ENCODE data around the gene CHRND.
"Not testable (repeated sequence)": the region's sequence is repeated elsewhere in the genome, so short reads cannot be mapped to it uniquely, and the experiment has no call there.

Gene CHRND

DNA sequence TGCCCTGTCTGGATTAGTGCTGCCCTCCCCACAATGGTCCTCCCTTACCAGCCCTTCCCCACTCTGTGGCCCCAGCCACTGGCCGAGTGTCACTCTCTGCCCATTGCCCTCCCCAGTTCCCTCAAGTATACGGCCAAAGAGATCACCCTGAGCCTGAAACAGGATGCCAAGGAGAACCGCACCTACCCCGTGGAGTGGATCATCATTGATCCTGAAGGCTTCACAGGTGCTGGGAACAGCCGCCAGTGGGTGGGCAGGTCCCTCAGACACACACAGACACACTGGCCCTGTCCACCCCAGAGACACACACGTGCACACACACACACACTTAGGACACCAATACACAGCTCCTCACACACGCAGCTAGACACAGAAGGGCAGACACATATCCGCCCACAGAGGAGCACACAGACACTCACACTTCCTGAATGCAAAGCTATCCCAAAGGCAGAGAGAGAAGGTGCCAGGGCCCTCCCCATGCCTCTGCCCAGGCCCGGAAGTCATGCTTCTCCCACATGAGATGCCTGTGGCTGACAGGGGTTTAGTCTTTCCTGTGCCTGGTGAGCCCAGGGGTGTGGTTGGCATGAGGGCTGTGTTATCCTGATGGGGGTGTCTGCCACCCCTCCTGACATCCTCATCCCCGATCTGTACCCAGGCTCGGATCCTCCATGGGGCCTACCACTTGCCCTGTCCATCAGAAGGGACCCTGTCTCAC lies 2.9 kb downstream of the CHRND start:
- no peak for DNase-seq

- DNase-seq = no peak
These were observed 4.0 kb downstream of the CHRND start for GRCh38 chr2:232529806-232530547.

DNA sequence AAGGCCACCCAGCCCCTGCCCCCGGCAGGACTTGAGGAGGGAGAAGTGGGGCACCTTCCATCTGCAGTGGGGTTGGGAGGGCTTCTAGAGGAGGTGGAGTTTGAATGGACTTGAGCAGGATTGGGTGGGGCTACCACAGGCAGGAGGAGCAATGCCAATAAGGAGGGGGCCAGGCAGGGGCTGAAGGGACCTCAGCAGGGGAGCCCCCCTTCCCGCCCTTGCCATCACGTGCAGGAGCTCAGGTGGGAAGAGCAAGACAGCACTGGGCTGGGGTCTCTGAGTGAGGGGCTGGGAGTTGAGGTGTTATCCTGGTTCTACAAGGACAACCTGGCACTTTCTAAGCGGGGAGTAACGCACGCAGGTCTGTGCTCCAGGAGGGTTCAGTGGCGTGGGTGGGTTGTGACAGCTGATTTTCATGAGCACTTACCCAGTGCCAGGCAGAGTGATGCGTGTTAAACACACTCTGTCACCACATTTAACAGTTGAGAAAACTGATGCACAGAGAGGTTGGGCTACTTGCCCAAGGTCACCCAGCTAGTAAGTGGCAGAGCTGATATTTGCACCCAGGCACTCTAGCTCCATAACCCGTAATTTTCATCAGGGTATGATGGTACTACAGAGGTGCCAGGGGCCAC lies 4.8 kb downstream of the CHRND start:
- no peak for DNase-seq

- no peak for DNase-seq
These were observed 6.5 kb downstream of the CHRND start for GRCh38 chr2:232532419-232532818.

GRCh38 chr2:232532821-232533220 lies 6.9 kb downstream of the CHRND start:
- not testable (repeated sequence) for DNase-seq

DNA sequence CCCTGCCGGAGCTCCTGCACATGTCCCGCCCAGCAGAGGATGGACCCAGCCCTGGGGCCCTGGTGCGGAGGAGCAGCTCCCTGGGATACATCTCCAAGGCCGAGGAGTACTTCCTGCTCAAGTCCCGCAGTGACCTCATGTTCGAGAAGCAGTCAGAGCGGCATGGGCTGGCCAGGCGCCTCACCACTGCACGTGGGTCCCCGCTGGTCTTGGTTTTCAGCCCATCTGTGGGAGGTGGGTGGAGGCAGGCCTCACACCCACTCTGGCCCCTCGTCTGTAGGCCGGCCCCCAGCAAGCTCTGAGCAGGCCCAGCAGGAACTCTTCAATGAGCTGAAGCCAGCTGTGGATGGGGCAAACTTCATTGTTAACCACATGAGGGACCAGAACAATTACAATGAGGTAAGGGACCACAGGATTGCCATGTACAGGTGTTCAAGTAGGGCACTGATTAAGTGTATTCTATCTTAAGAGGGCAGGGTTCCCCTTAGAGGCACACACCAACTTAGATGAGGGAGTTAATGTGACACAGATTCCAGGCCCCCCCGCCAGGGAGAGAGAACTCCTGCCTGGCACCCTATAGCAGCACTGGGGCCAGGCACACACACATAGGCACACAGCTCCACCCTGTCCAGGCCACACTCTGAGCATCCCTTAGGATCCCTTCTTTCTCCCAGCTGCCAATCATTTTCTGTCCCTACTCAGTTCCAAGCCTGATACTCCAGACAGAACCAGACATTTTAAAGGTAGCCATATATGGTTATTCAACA lies 8.2 kb downstream of the CHRND start:
- DNase-seq = no peak

DNA sequence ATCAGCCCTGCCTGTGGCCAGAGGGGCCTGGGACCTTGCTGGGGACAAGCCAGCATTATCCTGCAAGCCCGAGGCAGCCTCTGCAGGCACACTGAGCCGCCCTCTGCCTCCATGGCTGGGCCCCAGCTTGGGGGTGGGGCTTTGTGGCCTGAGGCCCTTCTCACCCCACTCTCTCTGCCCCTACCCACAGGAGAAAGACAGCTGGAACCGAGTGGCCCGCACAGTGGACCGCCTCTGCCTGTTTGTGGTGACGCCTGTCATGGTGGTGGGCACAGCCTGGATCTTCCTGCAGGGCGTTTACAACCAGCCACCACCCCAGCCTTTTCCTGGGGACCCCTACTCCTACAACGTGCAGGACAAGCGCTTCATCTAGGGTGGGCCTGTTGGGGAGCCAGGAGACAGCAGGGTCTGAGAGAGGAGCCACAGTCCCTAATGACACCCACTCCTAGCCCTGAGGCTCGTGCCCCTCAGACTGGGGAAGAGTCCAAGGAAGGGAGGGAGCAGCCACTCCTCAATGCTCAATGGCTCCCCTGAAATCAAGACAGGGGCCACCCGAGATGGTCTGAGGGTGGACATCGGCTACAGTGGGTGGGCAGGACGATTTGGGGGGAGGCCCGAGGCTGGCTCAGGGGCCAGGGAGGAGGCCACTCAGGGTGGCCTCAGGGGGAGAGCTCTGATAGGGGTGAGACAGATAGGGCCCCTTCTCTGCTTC lies 9.1 kb downstream of the CHRND start:
- no peak for DNase-seq

DNA sequence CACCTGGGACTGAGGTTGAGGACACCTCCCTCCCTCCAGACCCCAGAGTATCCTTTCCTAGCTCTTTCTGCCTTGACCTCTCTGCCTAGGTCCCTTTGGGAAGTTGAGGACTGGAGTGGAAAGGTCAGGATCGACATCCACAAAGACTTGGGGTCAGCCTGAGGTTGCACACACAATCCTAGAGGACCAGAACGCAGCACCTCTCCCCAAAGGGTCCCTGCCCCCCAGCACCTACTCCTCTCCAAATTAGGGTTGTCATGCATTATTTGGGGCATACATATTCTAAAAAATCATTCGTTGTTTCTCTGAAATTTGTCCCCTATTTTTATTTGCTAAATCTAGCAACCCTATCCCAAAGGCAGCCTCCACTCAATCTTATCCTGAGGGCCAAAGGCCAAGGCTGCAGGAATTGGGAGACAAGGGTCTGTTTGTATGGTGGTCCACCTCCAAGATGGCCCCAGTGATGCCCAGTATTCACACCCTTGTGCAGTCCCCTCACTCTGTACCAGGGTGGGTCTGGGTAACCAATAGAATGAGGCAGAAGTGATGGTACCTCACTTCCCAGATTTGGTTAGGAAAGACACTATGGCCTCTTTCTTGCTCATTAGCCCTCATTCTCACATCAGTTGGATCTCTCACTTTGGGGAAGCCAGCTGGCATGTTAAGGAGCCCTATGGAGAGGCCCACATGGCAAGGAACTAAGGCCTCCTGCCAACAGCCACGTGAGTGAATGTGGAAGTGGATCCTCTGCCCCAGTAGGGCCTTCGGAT lies 10.0 kb downstream of the CHRND start:
- no peak for DNase-seq

GRCh38 chr2:232537079-232537478 lies 11.1 kb downstream of the CHRND start:
- DNase-seq = no peak

DNA sequence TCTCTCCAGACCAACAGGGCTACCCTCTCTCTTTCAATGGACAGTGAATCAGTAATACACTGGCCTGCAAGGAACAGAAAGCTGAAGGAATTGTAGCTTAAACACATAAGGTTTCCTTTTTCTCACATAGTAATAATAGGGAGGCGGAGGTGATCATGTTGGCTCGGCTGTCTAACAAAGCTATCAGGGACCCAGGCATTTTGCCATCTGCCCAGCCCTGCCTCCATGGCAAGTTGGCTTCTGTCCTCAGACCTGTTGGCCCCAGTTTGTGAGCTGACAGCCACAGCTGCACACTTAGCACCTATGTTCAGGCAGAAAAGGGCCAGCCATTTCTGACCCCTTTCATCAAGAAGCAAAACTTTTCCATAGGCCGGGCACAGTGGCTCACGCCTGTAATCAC lies 11.5 kb downstream of the CHRND start:
- no peak for DNase-seq

DNA sequence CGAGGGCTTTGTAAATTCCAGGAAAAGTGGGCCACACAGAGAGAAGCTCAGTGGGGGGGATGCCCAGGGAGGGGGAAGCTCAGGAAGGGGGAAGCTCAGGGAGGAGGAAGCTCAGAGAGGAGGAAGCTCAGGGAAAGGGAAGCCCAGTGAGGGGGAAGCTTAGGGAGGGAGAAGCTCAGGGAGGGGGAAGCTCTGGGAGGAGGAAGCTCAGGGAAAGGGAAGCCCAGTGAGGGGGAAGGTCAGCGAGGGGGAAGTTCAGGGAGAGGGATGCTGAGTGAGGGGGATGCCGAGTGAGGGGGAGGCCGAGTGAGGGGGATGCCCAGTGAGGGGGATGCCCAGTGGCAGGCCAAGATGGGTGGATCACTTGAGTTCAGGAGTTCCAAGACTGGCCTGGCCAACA lies 12.7 kb downstream of the CHRND start:
- DNase-seq = no peak

DNA sequence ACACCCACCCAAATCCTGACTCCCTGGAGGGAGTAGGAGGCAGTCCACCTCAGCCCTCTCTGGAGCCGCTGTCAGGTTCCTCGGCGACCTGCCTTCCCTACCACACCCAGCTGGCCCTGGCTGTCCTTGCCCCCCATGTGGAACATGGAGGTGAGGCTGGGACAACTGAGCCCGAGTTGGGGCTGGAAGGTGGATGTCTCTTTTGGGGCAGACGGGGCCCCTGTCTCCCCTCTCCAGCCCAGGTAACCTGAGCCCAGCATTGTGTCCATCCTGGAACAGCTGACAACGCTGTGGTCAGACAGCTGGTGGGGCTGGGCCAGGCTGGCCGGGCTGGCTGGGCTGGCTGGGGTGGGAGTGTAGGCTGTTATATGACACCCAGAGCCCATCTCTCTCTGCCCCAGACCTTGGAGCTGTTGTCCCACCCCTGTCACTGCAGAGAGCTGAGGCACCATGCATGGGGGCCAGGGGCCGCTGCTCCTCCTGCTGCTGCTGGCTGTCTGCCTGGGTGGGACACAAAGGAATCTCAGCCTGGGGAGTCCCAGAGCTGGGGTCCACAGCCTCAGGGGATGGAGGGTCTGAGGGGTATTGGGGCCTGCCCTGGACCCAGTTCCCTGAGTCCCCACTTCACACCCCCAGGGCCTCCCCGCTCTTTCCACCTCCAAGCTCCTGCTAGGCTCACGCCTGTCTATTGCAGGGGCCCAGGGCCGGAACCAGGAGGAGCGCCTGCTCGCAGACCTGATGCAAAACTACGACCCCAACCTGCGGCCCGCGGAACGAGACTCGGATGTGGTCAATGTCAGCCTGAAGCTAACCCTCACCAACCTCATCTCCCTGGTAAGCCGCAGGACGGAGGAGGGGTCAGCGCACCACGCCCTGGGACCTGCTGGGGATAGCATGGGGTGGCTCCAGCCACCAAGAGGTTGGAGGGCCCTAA lies 13.6 kb downstream of the CHRND start, which contains the start of gene CHRNG:
TSS of gene CHRNG (plus strand) at position 395 of the 934 bp plus-strand sequence. CDS start at position 451, 56 bp downstream.
- no peak for DNase-seq

DNA sequence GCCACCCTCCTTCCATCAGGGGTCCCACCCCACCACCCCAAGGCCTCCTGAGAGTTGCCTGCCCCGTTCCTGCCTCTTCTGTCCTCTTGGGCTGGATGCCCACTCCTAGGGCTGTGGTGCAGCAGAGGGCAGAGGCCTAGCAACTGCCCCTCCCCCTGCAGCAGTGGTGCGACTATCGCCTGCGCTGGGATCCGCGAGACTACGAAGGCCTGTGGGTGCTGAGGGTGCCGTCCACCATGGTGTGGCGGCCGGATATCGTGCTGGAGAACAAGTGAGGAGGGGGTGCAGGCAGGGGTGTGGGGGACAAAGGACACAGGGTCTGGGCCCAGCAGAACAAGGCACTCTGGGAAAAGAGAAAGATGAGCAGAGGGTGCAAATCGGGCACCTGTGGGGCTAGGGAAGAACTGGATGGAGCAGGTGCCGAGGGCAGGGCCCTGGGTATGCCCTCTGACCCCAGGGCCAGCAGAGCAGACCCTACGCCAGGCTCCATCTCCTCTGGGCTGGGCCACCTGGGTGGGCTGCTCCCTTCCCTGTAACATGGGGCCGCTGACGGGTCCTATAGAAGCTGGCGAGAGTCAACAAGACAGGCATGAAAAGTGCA lies 14.6 kb downstream of the CHRND start:
- DNase-seq = no peak

- no peak for DNase-seq
These were observed 15.4 kb downstream of the CHRND start for GRCh38 chr2:232541195-232541960.

DNA sequence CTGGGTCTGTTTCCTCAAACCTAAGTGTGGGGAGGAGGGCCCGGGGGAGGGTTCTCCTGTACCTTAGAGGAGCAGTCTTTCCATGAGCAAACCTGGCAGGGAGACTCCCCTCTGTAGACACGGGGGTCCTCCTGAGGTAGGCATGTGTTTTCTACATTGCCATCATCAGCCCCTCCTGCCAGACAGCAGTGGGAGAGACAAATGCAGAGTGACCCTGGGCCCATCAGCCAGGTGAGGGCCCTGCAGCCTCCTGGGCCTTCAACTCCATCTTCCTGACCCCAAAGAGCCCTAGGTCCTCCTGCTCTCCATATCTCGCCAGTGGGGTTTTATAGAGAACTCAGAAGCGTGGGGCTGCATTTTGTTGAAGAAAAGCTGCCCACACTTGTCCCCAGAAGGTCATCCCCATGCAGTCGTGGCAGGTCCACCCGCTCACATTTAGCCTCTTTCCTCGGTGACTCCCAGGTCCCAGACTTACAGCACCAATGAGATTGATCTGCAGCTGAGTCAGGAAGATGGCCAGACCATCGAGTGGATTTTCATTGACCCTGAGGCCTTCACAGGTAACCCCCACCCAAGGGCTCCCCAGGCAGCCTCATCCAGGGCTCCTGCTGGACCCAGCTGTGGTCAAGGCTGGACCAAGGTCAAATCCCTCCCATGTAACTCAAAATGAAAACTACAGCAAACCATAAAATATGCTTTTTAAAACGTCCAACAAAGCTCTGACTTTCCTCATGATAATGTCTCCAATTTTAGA lies 16.2 kb downstream of the CHRND start:
- no peak for DNase-seq

DNA sequence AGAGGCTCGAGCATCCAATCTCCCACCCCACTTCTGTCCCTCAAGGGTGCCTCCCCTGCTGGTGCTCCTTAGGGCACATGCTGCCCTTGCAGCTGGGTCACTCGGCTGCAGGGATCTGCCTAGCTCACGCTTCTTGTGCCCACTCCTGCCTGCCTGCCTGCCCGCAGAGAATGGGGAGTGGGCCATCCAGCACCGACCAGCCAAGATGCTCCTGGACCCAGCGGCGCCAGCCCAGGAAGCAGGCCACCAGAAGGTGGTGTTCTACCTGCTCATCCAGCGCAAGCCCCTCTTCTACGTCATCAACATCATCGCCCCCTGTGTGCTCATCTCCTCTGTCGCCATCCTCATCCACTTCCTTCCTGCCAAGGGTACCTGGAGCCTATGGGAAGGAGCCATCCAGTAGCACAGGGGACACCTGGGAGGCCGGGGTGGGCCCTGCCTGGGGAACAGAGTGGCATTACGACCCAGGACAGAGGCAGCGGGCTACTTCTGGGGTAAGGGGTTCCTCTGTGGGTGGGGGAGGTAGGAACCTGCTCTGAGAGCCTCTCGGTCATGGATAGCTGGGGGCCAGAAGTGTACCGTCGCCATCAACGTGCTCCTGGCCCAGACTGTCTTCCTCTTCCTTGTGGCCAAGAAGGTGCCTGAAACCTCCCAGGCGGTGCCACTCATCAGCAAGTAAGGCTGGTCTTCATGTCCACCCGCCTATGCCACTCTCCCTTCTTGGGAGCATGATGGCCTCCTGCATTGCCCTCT lies 16.9 kb downstream of the CHRND start:
- no peak for DNase-seq

- no peak for DNase-seq
These were observed 17.5 kb downstream of the CHRND start for GRCh38 chr2:232543491-232543890.

Measured in activated CD4-positive, alpha-beta T cell treated with anti-CD3 and anti-CD28 coated beads for 4 hours (primary cell).